GM20000 (cell line): ENCODE data around the gene TEKT1.

Source experiments
- DNase-seq: peaks from one replicate; pipeline ENCODE4 v3.0.0; 2012; ENCODE audit warnings: low spot score
- CTCF ChIP-seq: IDR thresholded peaks from 2 replicates; pipeline ENCODE4 v1.5.1; 2012; ENCODE audit warnings: mild to moderate bottlenecking, control low read depth; ENCODE audit errors: extremely low read depth, missing control alignments

Gene TEKT1

GRCh38 chr17:6799738-6800137 lies 31.8 kb downstream of the TEKT1 start:
- no peak for TF ChIP-seq CTCF
- no peak for DNase-seq

- no peak for TF ChIP-seq CTCF
- DNase-seq, result no peak
Observed at GRCh38 chr17:6797718-6798351, 33.7 kb downstream of the TEKT1 start.

GRCh38 chr17:6796887-6797490 lies 34.5 kb downstream of the TEKT1 start:
- no peak for TF ChIP-seq CTCF
- DNase-seq, result no peak

DNA sequence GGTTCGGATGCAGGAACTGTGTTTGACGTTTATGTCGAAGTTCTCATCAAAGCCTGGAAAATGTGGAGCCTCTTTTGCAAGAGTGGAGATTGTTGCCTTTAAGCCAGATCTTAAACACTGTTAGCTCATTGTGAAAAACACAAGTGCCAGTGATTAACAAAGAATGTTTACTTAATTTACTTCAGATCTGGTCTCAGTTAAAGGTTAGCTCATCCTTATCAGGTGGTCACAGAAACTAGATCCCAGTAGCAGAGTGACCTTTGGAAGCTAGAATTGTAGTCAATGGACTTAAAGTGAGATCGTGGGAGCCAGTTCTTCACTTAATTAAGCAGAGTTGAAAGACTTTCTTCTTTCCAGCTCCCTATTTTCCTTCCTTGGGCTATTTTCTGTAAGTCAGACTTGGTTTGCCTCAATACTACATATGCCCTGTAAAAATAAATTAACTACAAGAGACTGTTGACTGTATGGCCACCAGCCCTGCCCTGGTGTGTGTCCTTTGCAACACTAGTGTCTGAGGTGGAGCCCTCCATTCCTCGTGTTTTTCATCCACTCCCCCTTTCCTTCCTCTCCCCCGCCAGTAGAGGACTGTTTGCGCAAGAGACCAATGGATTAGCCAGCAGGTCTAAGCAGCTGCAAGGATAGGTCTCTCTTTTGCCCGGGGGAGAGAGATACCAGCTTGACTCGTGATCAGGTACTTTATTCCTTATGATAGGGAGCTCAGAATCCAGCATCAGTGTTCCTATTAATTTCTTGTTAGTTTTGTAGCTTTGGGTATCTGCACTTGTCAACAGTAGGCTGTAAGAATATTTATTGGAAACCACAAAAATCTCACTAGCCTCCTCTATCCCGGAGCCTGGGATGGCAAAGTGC lies 35.3 kb downstream of the TEKT1 start:
- DNase-seq, result no peak
- no peak for TF ChIP-seq CTCF

GRCh38 chr17:6793748-6794493 lies 37.6 kb downstream of the TEKT1 start:
- no peak for TF ChIP-seq CTCF
- DNase-seq, result no peak

DNA sequence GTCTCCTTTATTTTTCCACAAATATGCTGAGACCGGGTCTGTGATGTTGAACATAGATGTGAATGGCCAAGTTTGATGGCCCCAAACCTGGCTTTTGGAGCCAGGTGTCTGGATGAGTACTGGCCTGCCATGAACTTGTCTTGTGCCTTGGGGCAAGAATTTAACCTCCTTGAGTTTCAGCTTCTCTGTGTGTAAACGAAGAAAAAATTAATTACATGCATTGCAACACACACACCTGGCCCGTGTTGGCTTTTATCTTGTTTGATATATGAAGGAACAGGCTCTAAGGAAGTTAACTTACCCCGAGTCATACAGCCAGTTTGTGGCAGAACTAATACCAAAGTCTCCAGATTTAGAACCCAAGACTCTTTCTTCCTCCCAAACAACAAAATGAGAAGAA lies 42.4 kb downstream of the TEKT1 start:
- DNase-seq, result no peak
- no peak for TF ChIP-seq CTCF
